RPMI7951 (cell line): ENCODE results near the gene CHMP5. TPM values are rescaled to one million over a fixed set of nuclear protein-coding genes. Genes with fewer than 3 reads are reported as not detected.

Experiments used
- DNase-seq: peaks from one replicate; pipeline ENCODE4 v3.0.0-alpha.2; 2012; ENCODE audit warnings: low read depth
- total RNA-seq: library from RNA; depleted of rRNA; stranded (reverse); fragments of >200 nt; shearing (Covaris generic); gene quantifications from 2 replicates; pipeline ENCODE4 v1.2.3, GENCODE V29; 2014

The CHMP5 gene
- total RNA-seq, 1 experiment from 2014 or later, result 143 TPM

GRCh38 chr9:33273266-33273971, 8.6 kb downstream of the CHMP5 start:
- DNase-seq, result no peak

- DNase-seq, result no peak
Measured at GRCh38 chr9:33273972-33274328, 9.1 kb downstream of the CHMP5 start.

GRCh38 chr9:33277484-33277883, 12.6 kb downstream of the CHMP5 start:
- DNase-seq, result no peak

GRCh38 chr9:33285502-33285901, 20.7 kb downstream of the CHMP5 start:
- DNase-seq, result no peak

GRCh38 chr9:33287087-33287490, 22.2 kb downstream of the CHMP5 start:
- DNase-seq, result peak; percentile 60

GRCh38 chr9:33288235-33288634, 23.4 kb downstream of the CHMP5 start:
- no peak for DNase-seq

- no peak for DNase-seq
Measured at GRCh38 chr9:33288828-33289483, 24.1 kb downstream of the CHMP5 start.

GRCh38 chr9:33289496-33289895, 24.6 kb downstream of the CHMP5 start:
- peak; percentile 15 for DNase-seq

- DNase-seq, result no peak
Measured at GRCh38 chr9:33289936-33290246, 25.0 kb downstream of the CHMP5 start.

- DNase-seq, result peak; percentile 97
Measured at GRCh38 chr9:33290247-33291030, 25.6 kb downstream of the CHMP5 start, which contains the start of gene NFX1. Gene NFX1, plus strand, starts transcription at chr9:33290516. Its CDS starts 57 bp downstream, at chr9:33290573.

- no peak for DNase-seq
Measured at GRCh38 chr9:33291031-33291397, 26.2 kb downstream of the CHMP5 start.

GRCh38 chr9:33291901-33292300, 27.1 kb downstream of the CHMP5 start:
- DNase-seq, result no peak

GRCh38 chr9:33293782-33294181, 28.9 kb downstream of the CHMP5 start:
- DNase-seq, result no peak

GRCh38 chr9:33294670-33295432, 30.0 kb downstream of the CHMP5 start:
- no peak for DNase-seq

GRCh38 chr9:33295571-33295970, 30.7 kb downstream of the CHMP5 start:
- no peak for DNase-seq

- DNase-seq, result no peak
Measured at GRCh38 chr9:33297432-33297831, 32.6 kb downstream of the CHMP5 start.

GRCh38 chr9:33300546-33300945, 35.7 kb downstream of the CHMP5 start:
- DNase-seq, result no peak

GRCh38 chr9:33304362-33304761, 39.5 kb downstream of the CHMP5 start:
- no peak for DNase-seq

- DNase-seq, result no peak
Measured at GRCh38 chr9:33306037-33306436, 41.2 kb downstream of the CHMP5 start.

GRCh38 chr9:33307067-33307466, 42.2 kb downstream of the CHMP5 start:
- DNase-seq, result no peak

- no peak for DNase-seq
Measured at GRCh38 chr9:33309903-33310302, 45.1 kb downstream of the CHMP5 start.

- no peak for DNase-seq
Measured at GRCh38 chr9:33310748-33311147, 45.9 kb downstream of the CHMP5 start.
